ENCODE measurements around the gene DUS4L.

- TF ChIP-seq CTCF (conservative IDR thresholded peaks at IDR 0.05; ENCODE audit: low read depth, low read length) (no peak), EZH2 (IDR thresholded peaks at IDR 0.05; ENCODE audit: borderline replicate concordance, low read depth, low read length, poor library complexity, severe bottlenecking) (no peak)
Measured at GRCh38 chr7:107543338-107543993, 20.3 kb upstream of the DUS4L start.
